Sigmoid colon (tissue), 4 donors: ENCODE results near the gene CEACAM4.

Source experiments
- POLR2A ChIP-seq, 2 donors: fragments of 450-650 bp; IDR thresholded peaks; one replicate each; pipeline ENCODE4 v1.6.1; 2016; ENCODE audit warnings: antibody characterized with exemption in 2 of 2, mild to moderate bottlenecking in 2 of 2, moderate library complexity in 2 of 2
- POLR2AphosphoS5 ChIP-seq, 4 donors: sonication (generic); formaldehyde crosslinking; IDR thresholded peaks; one replicate each; pipeline ENCODE4 v1.6.1; 2017; ENCODE audit warnings: antibody characterized with exemption in 4 of 4

DNA sequence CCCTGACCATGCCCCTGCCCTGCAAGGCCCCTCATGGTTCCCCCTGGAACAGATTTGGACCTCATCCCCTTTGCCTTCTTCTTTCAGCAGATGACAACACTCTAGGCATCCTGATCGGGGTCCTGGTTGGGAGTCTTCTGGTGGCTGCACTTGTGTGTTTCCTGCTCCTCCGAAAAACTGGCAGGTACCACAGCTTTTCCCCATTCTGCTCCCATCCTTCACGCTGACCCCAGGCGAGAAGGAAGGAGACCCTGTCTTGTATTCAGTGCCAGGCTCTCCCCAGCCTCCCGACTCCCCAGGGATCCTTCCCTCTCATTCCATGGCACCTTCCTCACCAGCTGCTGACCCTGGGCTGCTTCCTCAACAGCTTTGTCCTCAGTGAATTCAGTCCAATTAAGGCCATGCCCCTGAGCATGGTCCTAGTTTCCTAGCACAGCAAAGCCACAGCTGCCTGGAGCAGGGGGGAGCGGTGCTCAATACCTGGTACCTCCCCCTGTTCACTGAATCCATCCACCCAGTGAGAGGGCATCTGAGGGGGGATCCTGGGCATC is 42.5 kb downstream of the CEACAM4 start:
- TF ChIP-seq POLR2AphosphoS5 (IDR thresholded peaks at IDR 0.05) (no peak), POLR2A (IDR thresholded peaks at IDR 0.05) (no peak)
